ENCODE data around the gene SYTL5.
A peak's percentile ranks its signal among the peaks of the same experiment; 100 is the strongest.

SYTL5 gene

GRCh38 chrX:38138157-38138891 is 132.0 kb downstream of the SYTL5 start:
- DNase-seq (ENCODE audit: low read depth in 1 of 2, low spot score in 1 of 2) = no peak

GRCh38 chrX:38138900-38139299 is 132.5 kb downstream of the SYTL5 start:
- no peak for DNase-seq (ENCODE audit: low read depth in 1 of 2, low spot score in 1 of 2)

DNA sequence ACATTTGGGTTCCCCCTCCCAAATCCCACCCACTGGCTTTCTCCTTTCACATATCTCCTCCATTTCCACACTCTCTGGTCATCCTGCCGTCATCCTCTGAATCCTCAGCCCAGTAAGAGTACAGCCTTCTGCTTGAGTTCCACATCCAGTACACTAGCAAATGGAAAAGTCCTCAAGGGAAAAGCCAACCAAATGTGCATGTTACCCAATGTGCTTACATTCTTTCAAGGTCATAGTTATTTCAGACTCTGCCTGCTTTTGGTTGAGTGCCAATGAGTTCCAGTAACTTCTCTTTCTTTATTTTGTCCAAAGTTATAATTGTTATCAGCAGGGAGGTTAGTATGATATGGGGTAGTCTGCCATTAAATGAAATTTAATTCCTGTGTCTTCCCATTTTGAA is 136.3 kb downstream of the SYTL5 start:
- no peak for DNase-seq (ENCODE audit: low read depth in 1 of 2, low spot score in 1 of 2)

DNA sequence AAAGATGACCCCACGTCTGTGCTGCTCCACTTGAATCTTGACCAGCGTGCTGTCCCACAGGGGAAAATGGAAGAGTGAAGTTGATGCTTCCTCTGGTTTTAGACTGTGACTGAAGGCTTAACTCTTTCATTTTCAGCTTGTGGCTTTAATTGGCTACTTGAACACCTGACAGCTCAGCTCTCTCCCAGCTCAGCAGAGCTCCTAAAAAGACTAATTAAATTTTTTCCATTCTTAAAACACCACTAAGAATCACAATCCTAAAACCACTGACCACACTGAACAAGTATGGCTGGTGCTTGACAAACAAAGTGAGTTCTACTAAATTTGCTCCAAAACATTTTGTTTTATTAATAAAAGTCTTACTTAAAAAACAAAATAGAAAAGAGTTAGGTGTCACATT is 142.7 kb downstream of the SYTL5 start:
- DNase-seq (ENCODE audit: low read depth in 1 of 2, low spot score in 1 of 2) = no peak

DNA sequence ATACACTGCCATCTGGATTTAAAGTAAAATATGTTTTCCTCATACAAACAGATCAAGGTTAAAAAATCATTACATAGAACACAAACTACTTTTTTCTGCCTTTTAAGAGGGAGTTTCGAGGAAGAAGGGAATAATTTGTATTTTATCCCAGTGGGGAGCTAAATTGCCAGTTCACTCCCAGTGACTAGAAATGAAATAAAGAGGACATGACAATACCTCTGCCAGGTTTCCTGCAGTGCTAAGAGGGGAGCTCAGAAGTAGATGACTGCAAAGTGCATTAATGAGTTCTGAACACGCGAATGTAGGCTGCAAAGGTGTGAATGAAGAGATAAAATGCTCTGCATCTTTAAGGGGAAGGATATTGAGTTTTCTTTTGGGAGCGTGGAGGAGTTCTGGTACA is 144.6 kb downstream of the SYTL5 start:
- no peak for DNase-seq (ENCODE audit: low read depth in 1 of 2, low spot score in 1 of 2)

- no peak for DNase-seq (ENCODE audit: low read depth in 1 of 2, low spot score in 1 of 2)
Measured at GRCh38 chrX:38151441-38151840, 145.1 kb downstream of the SYTL5 start.

GRCh38 chrX:38154340-38154739 is 148.0 kb downstream of the SYTL5 start:
- DNase-seq (ENCODE audit: low read depth in 1 of 2, low spot score in 1 of 2) = no peak

GRCh38 chrX:38154818-38155217 is 148.5 kb downstream of the SYTL5 start:
- DNase-seq (ENCODE audit: low read depth in 1 of 2, low spot score in 1 of 2) = no peak

GRCh38 chrX:38156838-38157237 is 150.5 kb downstream of the SYTL5 start:
- no peak for DNase-seq (ENCODE audit: low read depth in 1 of 2, low spot score in 1 of 2)

- no peak for DNase-seq (ENCODE audit: low read depth in 1 of 2, low spot score in 1 of 2)
Measured at GRCh38 chrX:38163193-38163592, 156.8 kb downstream of the SYTL5 start.

DNA sequence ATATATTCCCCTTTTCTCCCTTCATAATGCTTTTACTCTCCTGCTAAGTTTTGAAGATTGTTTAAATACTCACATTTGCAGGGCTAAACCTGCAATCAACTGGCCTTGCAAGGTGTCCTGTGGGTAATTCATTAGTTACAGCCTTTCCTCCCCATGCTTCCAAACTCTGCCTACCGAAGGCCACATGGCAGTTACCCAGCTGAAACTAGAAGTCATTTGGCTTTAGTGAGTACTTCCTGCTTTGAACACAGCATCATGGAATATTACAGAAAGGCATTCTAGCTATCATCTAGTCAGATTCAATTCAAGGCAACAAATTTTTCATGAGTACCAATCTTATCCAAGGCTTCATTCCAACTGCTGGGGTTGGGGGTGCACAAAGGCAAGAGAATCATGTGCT is 158.7 kb downstream of the SYTL5 start:
- DNase-seq (ENCODE audit: low read depth in 1 of 2, low spot score in 1 of 2) = no peak

DNA sequence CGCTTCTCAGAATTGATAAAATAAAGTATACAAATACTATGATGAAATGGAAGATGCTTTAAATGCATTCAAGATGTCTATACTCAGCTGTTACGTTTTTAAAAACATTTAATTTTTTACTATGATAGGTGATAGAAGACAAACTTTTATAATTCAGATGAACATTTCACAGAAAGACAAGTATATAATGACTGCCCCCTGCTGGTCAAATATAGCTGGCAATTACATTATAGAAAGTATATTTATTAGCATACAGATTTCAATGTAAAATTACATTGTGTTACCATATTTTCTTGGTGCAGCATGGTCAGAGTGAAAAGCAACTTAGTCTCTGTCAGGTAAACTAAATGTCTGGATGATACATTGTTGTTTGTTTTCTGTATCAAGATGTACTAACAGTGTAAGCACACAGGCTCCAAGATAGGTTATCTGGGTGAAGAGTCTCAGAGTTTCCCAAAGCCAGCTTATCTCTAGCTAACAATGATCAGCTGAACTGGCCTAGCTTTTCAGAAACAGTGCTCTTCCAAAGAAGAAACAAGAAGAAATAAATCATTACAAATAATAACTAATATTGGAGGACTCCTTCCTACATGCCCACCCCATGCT is 160.2 kb downstream of the SYTL5 start:
- DNase-seq (ENCODE audit: low read depth in 1 of 2, low spot score in 1 of 2) = peak in 1 of 2 donors; percentile 8

GRCh38 chrX:38170556-38170955 is 164.2 kb downstream of the SYTL5 start:
- DNase-seq (ENCODE audit: low read depth in 1 of 2, low spot score in 1 of 2) = no peak

GRCh38 chrX:38172596-38172995 is 166.2 kb downstream of the SYTL5 start:
- DNase-seq (ENCODE audit: low read depth in 1 of 2, low spot score in 1 of 2) = no peak

DNA sequence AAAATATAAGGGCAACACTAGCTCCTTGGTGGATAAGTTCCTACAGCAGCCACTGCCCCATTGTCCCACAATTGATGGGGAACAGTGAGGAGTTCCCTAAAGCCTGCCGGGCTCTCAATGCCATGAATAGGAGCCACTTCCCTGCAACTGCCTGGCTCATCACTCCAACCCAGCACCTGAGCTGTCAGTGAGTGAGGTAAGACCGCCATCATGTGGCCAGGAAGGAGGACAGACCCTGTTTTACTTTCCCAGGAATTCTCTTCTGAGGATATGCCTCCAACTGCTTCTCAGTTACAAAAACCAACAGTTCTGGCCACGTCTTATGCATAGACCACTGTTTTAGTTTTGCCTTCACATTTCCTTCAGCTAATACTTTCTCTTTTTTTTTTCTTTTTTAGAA is 168.8 kb downstream of the SYTL5 start:
- DNase-seq (ENCODE audit: low read depth in 1 of 2, low spot score in 1 of 2) = no peak

DNA sequence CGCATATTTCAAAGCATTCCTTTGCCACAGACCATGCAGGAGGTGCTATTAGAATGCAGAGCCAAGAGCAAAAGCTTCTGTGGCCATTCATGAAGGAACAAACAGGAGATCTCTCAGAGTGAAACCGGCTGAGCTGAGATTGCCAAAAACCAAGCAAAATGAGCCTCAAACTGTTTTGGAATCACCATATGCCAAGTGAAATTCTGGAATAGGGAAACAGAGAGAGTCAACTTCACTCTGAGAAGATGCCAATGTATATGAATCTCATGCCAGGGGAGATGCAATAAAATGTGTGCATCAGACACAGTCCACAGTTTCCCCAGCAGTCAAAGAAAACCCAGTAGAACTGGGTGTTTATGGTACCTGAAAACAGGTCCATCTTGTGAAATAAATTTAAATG is 172.0 kb downstream of the SYTL5 start:
- DNase-seq (ENCODE audit: low read depth in 1 of 2, low spot score in 1 of 2) = no peak

Data from activated CD4-positive, alpha-beta T cell treated with anti-CD3 and anti-CD28 coated beads, Interleukin-2, amount 50 U/mL, for 24 hours (primary cell).